A673 (cell line): Measurements from ENCODE around the gene UPK2. TPM values are rescaled to one million over a fixed set of nuclear protein-coding genes. Genes with fewer than 3 reads are reported as not detected.
"Not testable (repeated sequence)": the region's sequence is repeated elsewhere in the genome, so short reads cannot be mapped to it uniquely, and the experiment has no call there.

Source experiments
- BruUV-seq: library from RNA; stranded (reverse); fragments of 400-500 nt; replicated peaks from 2 replicates; lab custom pipeline; 2021; lab: Mats Ljungman, UMichigan
- CTCF ChIA-PET: fragments of 300-600 bp; sonication (Branson Sonifier 250); formaldehyde crosslinking; loops from one replicate; lab custom pipeline; 2022; ENCODE audit warnings: antibody characterized with exemption; lab: Charles Lee
- POLR2A ChIA-PET: fragments of 300-600 bp; sonication (Branson Sonifier 250); formaldehyde crosslinking; loops from one replicate; lab custom pipeline; 2022; ENCODE audit warnings: antibody characterized with exemption; ENCODE audit not compliant: low non-redundant PET; lab: Charles Lee
- DNase-seq: peaks from one replicate; pipeline ENCODE4 v3.0.0-alpha.2; 2015; ENCODE audit warnings: low spot score
- H3K27ac ChIP-seq: fragments of 200-600 bp; sonication (generic); 2 replicates; pipeline ENCODE4 v1.5.1; 2016; ENCODE audit warnings: mixed run types, low read depth, mild to moderate bottlenecking, mixed read lengths, antibody characterized with exemption, low read length; ENCODE audit not compliant: poor library complexity, severe bottlenecking
- H3K27me3 ChIP-seq: fragments of 200-600 bp; sonication (generic); replicated peaks from 2 replicates; pipeline ENCODE4 v1.6.1; 2017; ENCODE audit warnings: mixed run types, low read depth, mild to moderate bottlenecking, mixed read lengths, antibody characterized with exemption, low read length; ENCODE audit not compliant: insufficient read depth, poor library complexity
- H3K36me3 ChIP-seq: fragments of 200-600 bp; sonication (generic); 2 replicates; pipeline ENCODE4 v1.6.1; 2016; ENCODE audit warnings: mixed run types, mild to moderate bottlenecking, mixed read lengths, antibody characterized with exemption, low read length; ENCODE audit not compliant: insufficient read depth, poor library complexity, severe bottlenecking
- H3K4me1 ChIP-seq: fragments of 200-600 bp; sonication (generic); 2 replicates; pipeline ENCODE4 v1.6.1; 2017; ENCODE audit warnings: mixed run types, mild to moderate bottlenecking, mixed read lengths, antibody characterized with exemption, low read length; ENCODE audit not compliant: insufficient read depth, poor library complexity, severe bottlenecking
- H3K4me3 ChIP-seq: fragments of 200-600 bp; sonication (generic); 2 replicates; pipeline ENCODE4 v1.5.1; 2016; ENCODE audit warnings: low read depth, mixed run types, mild to moderate bottlenecking, mixed read lengths, low read length; ENCODE audit not compliant: poor library complexity, severe bottlenecking
- H3K9me3 ChIP-seq: fragments of 200-600 bp; sonication (generic); 2 replicates; pipeline ENCODE4 v1.6.1; 2016; ENCODE audit warnings: mixed run types, low read depth, mild to moderate bottlenecking, mixed read lengths, antibody characterized with exemption, low read length; ENCODE audit not compliant: poor library complexity, severe bottlenecking
- EZH2 ChIP-seq: fragments of 200-600 bp; sonication (generic); IDR thresholded peaks from 2 replicates; pipeline ENCODE4 v1.6.1; 2017; ENCODE audit warnings: borderline replicate concordance, low read depth, mild to moderate bottlenecking, mixed read lengths, antibody characterized with exemption, low read length; ENCODE audit not compliant: poor library complexity, severe bottlenecking
- intact Hi-C: fragments of 100-400 bp; cut with micrococcal nuclease; formaldehyde crosslinking; loops from one replicate; pipeline ENCODE4 v1.10.0; 2022; ENCODE audit not compliant: unreplicated experiment
- total RNA-seq: library from RNA; stranded (reverse); gene quantifications from 2 replicates; pipeline ENCODE4 v1.2.3, GENCODE V29; 2021
- TF ChIP-seq, protein P1 (sequence below): fragments of 300-800, 200-600 bp; sonication (generic); conservative IDR thresholded peaks from 2 replicates; pipeline ENCODE4 v1.5.1; 2017; ENCODE audit warnings: low read depth, mild to moderate bottlenecking, antibody characterized with exemption, low read length, moderate library complexity, mixed read lengths

UPK2 gene
- total RNA-seq, 1 experiment from 2014 or later, result not detected

DNA sequence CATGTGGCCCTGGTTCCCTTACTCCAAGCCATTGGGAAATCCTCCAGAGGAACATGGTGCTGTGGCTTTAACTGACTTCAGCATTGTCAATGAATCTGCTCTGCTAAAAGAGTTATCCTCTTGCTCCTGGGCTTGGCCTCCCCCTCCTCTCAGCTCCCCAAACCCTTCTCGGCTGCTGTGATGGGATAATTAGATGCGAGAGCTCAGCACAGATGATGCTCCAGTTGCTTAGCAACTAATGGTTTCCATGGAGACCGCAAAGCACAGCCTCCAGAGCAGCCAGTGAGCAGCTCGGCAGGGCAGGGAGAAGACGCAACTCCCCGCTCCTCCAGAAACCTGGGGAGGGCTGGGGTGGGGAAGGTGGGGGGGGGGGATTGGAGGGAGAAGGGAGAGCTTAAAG is 2.8 kb upstream of the UPK2 start:
- Histone ChIP-seq H3K4me3 (no peak overlapping the region), H3K27me3 (no peaks in the 10 kb centered on the region), H3K36me3 (no peaks in the 10 kb centered on the region), H3K9me3 (no peaks in the 10 kb centered on the region), H3K27ac (no peak overlapping the region), H3K4me1 (no peaks in the 10 kb centered on the region)
- no peak for TF ChIP-seq EZH2
- TF ChIP-seq, protein P1, sequence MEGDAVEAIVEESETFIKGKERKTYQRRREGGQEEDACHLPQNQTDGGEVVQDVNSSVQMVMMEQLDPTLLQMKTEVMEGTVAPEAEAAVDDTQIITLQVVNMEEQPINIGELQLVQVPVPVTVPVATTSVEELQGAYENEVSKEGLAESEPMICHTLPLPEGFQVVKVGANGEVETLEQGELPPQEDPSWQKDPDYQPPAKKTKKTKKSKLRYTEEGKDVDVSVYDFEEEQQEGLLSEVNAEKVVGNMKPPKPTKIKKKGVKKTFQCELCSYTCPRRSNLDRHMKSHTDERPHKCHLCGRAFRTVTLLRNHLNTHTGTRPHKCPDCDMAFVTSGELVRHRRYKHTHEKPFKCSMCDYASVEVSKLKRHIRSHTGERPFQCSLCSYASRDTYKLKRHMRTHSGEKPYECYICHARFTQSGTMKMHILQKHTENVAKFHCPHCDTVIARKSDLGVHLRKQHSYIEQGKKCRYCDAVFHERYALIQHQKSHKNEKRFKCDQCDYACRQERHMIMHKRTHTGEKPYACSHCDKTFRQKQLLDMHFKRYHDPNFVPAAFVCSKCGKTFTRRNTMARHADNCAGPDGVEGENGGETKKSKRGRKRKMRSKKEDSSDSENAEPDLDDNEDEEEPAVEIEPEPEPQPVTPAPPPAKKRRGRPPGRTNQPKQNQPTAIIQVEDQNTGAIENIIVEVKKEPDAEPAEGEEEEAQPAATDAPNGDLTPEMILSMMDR, result no peak
- peak; percentile 59 for DNase-seq
- ChIA-PET CTCF (interaction anchor here (0.8 kb wide), 1 partner anchor 25 kb away, joined by 17 read pairs; no protein-coding TSS in a partner anchor), POLR2A (no interaction called here)
- intact Hi-C loops, result no loop called here
- no TSS peak for BruUV-seq

DNA sequence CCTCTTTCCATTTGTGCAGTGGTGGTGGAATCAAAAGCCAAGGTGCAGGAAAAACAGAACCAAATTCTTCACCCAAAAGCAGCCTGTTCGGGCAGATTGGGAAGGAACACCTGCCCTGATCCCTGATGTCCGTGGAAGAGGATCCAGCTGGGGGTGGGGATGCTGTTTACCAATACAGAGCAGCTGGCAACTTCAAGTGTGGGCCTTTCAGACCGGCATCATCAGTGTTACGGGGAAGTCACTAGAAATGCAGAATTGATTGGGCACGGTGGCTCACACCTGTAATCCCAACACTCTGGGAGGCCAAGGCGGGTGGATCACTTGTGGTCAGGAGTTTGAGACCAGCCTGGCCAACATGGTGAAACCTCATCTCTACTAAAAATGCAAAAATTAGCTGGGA is 2.1 kb upstream of the UPK2 start:
- BruUV-seq, H3K27ac ChIP-seq, H3K9me3 ChIP-seq, DNase-seq, H3K4me1 ChIP-seq, H3K36me3 ChIP-seq, H3K27me3 ChIP-seq, intact Hi-C loops, H3K4me3 ChIP-seq, CTCF ChIA-PET: not testable (repeated sequence)
- POLR2A ChIA-PET, result interaction anchor here (0.7 kb wide), 1 partner anchor 186 kb away, joined by 3 read pairs; no protein-coding TSS in a partner anchor

DNA sequence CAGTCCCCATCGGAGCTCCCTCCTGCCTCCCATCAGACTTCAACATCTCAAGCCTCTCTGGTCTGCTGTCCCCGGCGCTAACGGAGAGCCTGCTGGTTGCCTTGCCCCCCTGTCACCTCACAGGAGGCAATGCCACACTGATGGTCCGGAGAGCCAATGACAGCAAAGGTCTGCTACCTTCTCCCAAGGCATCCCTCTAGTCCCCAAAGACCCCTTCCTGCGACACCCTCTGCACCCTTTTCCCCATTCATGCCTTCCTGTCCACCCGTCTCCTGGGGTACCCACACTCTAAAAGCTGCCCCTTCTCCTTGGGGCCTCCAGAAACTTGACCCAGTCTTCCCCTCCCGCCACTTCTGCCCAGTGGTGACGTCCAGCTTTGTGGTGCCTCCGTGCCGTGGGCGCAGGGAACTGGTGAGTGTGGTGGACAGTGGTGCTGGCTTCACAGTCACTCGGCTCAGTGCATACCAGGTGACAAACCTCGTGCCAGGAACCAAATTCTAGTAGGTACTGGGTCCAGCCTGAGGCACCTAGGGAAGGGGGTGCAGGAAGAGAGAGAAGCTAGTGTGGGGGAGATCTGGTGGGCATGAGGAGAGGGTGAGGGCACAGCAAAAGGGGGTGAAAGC is 860 bp downstream of the UPK2 start:
- DNase-seq, result no peak
- no peaks in the 10 kb centered on the region for H3K27me3 ChIP-seq
- no TSS peak for BruUV-seq
- no peak overlapping the region for H3K4me3 ChIP-seq
- no peak for TF ChIP-seq EZH2
- TF ChIP-seq, protein P1, result no peak
- no peaks in the 10 kb centered on the region for H3K9me3 ChIP-seq
- no peak overlapping the region for H3K27ac ChIP-seq
- intact Hi-C loops, result loop anchor here (1.0 to 2.0 kb wide), 2 partner anchors 50 to 266 kb away; no protein-coding TSS in a partner anchor
- POLR2A ChIA-PET, result no interaction called here
- CTCF ChIA-PET, result interaction anchor here (0.8 to 1.0 kb wide), 2 partner anchors 12 to 267 kb away, joined by 3 to 5 read pairs; no protein-coding TSS in a partner anchor
- H3K36me3 ChIP-seq, result no peaks in the 10 kb centered on the region
- H3K4me1 ChIP-seq, result no peaks in the 10 kb centered on the region

DNA sequence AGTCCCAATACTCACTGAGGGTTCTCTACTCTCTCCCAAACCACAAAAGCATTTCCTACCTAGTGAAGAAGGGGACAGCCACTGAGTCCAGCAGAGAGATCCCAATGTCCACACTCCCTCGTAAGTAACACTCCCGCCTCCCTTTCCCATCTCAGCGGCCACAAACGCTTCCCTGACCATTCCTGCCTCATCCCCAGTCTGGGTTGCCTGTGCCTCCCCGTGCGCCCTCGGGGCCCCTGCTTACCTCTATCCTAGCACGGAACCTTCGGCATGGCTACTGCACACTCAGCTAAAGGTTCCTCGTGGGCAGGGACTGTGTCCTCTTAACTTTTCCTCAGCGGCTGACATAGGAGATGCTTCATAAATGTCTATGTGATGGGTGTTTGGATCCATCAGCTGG is 1.5 kb downstream of the UPK2 start:
- BruUV-seq, result no TSS peak
- intact Hi-C loops, result loop anchor here (2.0 kb wide), 1 partner anchor 267 kb away; no protein-coding TSS in a partner anchor
- Histone ChIP-seq H3K4me3 (no peak overlapping the region), H3K36me3 (no peaks in the 10 kb centered on the region), H3K27me3 (no peaks in the 10 kb centered on the region), H3K9me3 (no peaks in the 10 kb centered on the region), H3K4me1 (no peaks in the 10 kb centered on the region), H3K27ac (no peak overlapping the region)
- ChIA-PET POLR2A (no interaction called here), CTCF (interaction anchor here (0.8 to 1.0 kb wide), 2 partner anchors 13 to 268 kb away, joined by 3 to 5 read pairs; no protein-coding TSS in a partner anchor)
- TF ChIP-seq, protein P1, result no peak
- TF ChIP-seq EZH2, result no peak
- DNase-seq, result no peak
